Measurements from ENCODE around the gene UMAD1. TPM values are rescaled to one million over a fixed set of nuclear protein-coding genes. Genes with fewer than 3 reads are reported as not detected.

The UMAD1 gene
- total RNA-seq (2022; extraction: Qiagen RNA extraction), result 8.9 to 10.4 TPM (median 10.0 TPM) in 5 replicates

GRCh38 chr7:7640221-7641128 is at the start of gene UMAD1:
Gene UMAD1 (plus strand): TSS chr7:7640752. CDS start chr7:7673372, 32,620 bp downstream.

GRCh38 chr7:7718492-7718891 is 77.9 kb downstream of the UMAD1 start, which contains the start of gene RPA3:
Gene RPA3 (minus strand): TSS chr7:7718607. CDS start chr7:7640418, 78,189 bp downstream.

Other genes with a start within 250 kb of the UMAD1 start
- 0.43 to 0.97 TPM (median 0.67 TPM) in 5 replicates for gene COL28A1, start 104.9 kb upstream of the UMAD1 start, total RNA-seq (2022; extraction: Qiagen RNA extraction)
- 16.5 to 22.4 TPM (median 19.1 TPM) in 5 replicates for gene MIOS, start 73.9 kb upstream of the UMAD1 start, total RNA-seq (2022; extraction: Qiagen RNA extraction)
- 67.2 to 108 TPM (median 106 TPM) in 5 replicates for gene RPA3, start 77.9 kb downstream of the UMAD1 start, total RNA-seq (2022; extraction: Qiagen RNA extraction)